OCI-LY1 (cell line): ENCODE measurements around the gene S100A5.

Source experiments
- CTCF ChIP-seq: fragments of 200-600 bp; sonication (generic), shearing (Covaris generic); IDR thresholded peaks from 2 replicates; pipeline ENCODE4 v1.5.1; 2017; ENCODE audit warnings: mild to moderate bottlenecking, antibody characterized with exemption, low read length, moderate library complexity, mixed read lengths
- EZH2 ChIP-seq: fragments of 200-600 bp; sonication (generic), shearing (Covaris generic); IDR thresholded peaks from 2 replicates; pipeline ENCODE4 v1.8.0; 2017; ENCODE audit warnings: borderline replicate concordance, mixed run types, mild to moderate bottlenecking, antibody characterized with exemption, low read length, moderate library complexity, mixed read lengths

- no peak for TF ChIP-seq CTCF
- no peak for TF ChIP-seq EZH2
Measured at GRCh38 chr1:153532181-153532580, 8.6 kb downstream of the S100A5 start.
